GM13976 (cell line): ENCODE data around the gene PTPN4.

Experiments
- DNase-seq: peaks from one replicate; pipeline ENCODE4 v3.0.0; 2012; ENCODE audit warnings: low spot score
- CTCF ChIP-seq: IDR thresholded peaks from 2 replicates; pipeline ENCODE4 v1.5.1; 2012; ENCODE audit warnings: borderline replicate concordance, mild to moderate bottlenecking; ENCODE audit not compliant: insufficient read depth; ENCODE audit errors: extremely low read depth, missing control alignments, control extremely low read depth
- in situ Hi-C: fragments of 300-500 bp; cut with MboI; formaldehyde crosslinking; loops from one replicate; pipeline ENCODE4 v1.12.0; 2022; ENCODE audit warnings: low sequenced_read_pairs, mixed read lengths, inconsistent platforms; ENCODE audit not compliant: unreplicated experiment

Gene PTPN4

GRCh38 chr2:119730671-119731177, 29.0 kb upstream of the PTPN4 start:
- in situ Hi-C loops = no loop called here
- DNase-seq = no peak

GRCh38 chr2:119731983-119732382, 27.7 kb upstream of the PTPN4 start:
- in situ Hi-C loops = no loop called here
- no peak for TF ChIP-seq CTCF
- no peak for DNase-seq

More at GRCh38 chr2:119730671-119731177, 29.0 kb upstream of the PTPN4 start:
- no peak for TF ChIP-seq CTCF

- no peak for TF ChIP-seq CTCF
- no peak for DNase-seq
- in situ Hi-C loops = no loop called here
These were observed 27.0 kb upstream of the PTPN4 start for GRCh38 chr2:119732601-119733164.

- no peak for DNase-seq
- TF ChIP-seq CTCF = no peak
- in situ Hi-C loops = no loop called here
These were observed 25.7 kb upstream of the PTPN4 start for GRCh38 chr2:119734047-119734446.

GRCh38 chr2:119735565-119735964, 24.2 kb upstream of the PTPN4 start:
- in situ Hi-C loops = no loop called here
- DNase-seq = no peak
- TF ChIP-seq CTCF = no peak

GRCh38 chr2:119736021-119736420, 23.7 kb upstream of the PTPN4 start:
- DNase-seq = no peak
- in situ Hi-C loops = no loop called here
- no peak for TF ChIP-seq CTCF
